Smooth muscle cell of the coronary artery (primary cell): ENCODE measurements around the gene AQP9. TPM values are rescaled to one million over a fixed set of nuclear protein-coding genes. Genes with fewer than 3 reads are reported as not detected.

Experiments used
- total RNA-seq: library from RNA; depleted of rRNA; stranded (reverse); fragments of >200 nt; gene quantifications from 2 replicates; pipeline ENCODE4 v1.2.3, GENCODE V29; 2014; ENCODE audit warnings: low replicate concordance

AQP9 gene
- total RNA-seq, result 0.23 TPM in 1 of 2 replicates, not detected in the other

GRCh38 chr15:58138106-58138505 lies at the start of gene AQP9:
TSS of gene AQP9 (plus strand) at chr15:58138381. CDS start at chr15:58138566, 185 bp downstream.

Other genes starting within 250 kb of the AQP9 start
- 0.68 and 5.5 TPM in 2 replicates for gene ALDH1A2, start 72.7 kb upstream of the AQP9 start, total RNA-seq